HG02885 (cell line): Measurements from ENCODE around the gene SPATA3.

Experiments used
- ATAC-seq: cut with Tn5 transposase; IDR thresholded peaks from one replicate; pipeline ENCODE4 v1.9.1; 2021; ENCODE audit warnings: mild to moderate bottlenecking; ENCODE audit not compliant: unreplicated experiment, poor library complexity

The SPATA3 gene

GRCh38 chr2:230995821-230996220, at the start of gene SPATA3:
TSS of gene SPATA3 (plus strand) at chr2:230996121. CDS start at chr2:230996234, 113 bp downstream.
- no peak for ATAC-seq

DNA sequence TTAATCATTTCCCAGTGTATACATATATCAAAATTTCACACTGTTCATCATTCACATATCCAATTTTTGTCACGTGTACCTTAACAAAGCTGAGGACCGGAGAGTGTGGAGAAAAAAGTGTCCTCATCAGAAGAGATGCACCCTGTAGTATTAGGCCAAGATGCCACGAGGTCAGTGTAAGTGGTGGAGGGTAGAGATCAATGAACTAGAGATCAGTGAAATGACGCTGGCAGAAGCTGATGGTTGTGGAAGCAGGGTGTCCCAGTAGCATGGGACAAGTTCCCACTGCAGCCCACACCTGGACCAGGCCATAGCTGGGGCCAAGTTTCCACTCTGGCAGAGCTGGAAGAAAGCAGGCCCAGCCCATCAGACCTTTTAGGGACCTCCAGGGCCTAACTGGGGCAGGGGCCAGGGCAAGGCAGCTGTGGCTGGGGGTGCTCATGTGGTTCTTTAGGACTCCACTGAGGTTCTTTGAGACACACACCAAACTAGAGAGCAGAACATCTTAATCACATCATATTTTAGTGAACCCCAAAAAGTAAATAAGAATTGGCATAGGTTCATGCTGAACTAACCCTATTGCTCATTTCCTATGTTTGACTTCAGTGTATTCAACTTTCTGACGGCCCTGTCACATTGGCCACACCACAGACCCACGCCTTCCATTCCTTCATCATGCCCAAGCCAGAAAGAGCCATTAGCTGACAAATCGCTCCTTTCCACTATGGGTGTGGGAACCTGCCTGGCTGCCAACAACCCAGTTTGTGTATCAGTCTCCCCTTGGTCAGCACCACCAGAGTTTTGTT, 49.3 kb upstream of the SPATA3 start:
- ATAC-seq = no peak

- ATAC-seq = no peak
These were observed 48.7 kb upstream of the SPATA3 start for GRCh38 chr2:230947235-230947576.

DNA sequence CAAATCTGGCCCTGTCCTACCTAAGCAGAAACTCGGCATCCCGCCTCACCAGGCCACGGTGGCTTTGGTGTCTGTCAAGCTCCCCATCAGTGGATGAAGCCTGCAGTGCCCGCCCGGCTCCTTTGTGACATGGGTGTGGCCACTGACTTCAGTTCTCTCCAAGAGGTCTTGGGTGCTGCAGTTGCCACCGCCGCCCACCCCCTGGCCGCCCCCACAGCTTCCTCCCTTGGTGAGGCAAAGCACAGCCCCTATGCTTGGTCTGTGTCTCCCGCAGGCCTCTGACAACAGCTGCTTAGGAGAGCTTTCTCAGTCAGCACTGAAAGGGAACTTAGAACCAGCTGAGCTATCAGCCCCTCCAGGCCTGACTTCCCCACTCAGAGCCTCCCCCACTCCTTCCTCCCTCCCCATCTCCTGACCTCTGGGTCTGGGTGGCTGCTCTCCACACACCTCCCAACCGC, 48.0 kb upstream of the SPATA3 start:
- ATAC-seq = peak; percentile 36

- ATAC-seq = peak; percentile 66
These were observed 45.7 kb upstream of the SPATA3 start for GRCh38 chr2:230949966-230950873.

- no peak for ATAC-seq
These were observed 45.0 kb upstream of the SPATA3 start for GRCh38 chr2:230950874-230951339.

GRCh38 chr2:230951396-230951795, 44.5 kb upstream of the SPATA3 start:
- ATAC-seq = no peak

- ATAC-seq = no peak
These were observed 43.5 kb upstream of the SPATA3 start for GRCh38 chr2:230952226-230952956.

DNA sequence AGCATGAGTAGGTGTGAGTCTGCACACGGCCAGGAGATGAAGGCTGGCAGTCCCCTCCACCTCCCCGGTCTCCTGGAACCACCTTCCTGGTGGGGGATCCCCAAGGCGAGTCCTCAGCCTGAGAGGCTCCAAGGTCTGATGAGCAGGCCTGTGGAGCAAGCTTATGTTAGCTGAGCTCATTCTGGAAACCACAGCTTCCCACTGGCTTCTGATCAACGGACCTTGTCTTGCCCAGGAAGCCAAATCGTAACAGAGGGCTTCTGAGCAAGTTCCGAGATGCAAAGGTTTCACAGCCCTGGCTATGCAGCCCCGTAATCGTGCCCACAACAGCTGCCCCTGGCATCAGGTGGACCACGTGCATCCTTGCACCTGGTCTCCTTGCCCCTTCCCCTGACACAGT, 42.1 kb upstream of the SPATA3 start:
- ATAC-seq = peak; percentile 24

DNA sequence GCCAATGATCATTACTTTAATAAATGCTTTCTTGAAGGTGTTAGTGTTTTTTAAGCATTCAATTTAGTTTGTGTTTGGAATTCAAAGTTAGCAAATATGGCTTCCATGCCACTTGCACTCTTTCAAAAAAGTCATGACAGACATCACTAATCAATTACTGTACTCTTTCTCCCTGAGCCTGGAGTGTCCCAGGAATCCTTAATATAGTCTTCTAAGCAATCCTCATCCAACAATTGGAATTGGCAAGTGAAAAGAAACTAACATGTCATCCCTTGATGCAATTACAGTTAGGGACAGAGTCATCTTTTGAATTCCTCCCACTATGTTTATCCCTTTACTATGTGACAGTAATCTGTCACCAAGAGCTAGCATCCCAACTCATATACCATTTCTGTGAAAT, 41.2 kb upstream of the SPATA3 start:
- no peak for ATAC-seq

DNA sequence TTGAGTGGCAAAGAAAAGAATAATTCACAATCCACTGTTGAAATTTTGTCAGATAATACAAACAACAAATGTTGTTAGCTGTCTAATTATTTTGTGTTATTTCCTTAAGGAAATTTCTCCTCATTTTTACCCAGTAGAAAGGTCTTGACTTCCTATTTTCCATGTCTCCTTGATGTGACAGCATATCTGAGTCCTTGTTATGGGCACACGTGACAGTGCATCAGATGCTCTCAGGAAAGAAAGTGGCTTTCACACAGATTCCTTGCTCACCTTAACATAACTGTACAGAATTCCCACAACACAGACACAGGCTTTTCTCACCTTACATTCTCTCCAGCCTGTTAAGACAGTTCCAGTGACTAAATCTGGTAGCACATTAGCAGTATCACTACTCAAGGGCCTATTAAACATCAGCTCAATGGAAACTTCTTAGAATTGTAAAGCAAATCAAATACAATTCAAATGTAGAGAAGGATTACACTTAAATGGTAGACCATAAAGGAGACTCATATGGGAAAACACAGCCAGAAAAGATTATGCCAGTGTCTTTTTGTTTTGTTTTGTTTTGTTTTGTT, 40.7 kb upstream of the SPATA3 start:
- ATAC-seq = no peak

DNA sequence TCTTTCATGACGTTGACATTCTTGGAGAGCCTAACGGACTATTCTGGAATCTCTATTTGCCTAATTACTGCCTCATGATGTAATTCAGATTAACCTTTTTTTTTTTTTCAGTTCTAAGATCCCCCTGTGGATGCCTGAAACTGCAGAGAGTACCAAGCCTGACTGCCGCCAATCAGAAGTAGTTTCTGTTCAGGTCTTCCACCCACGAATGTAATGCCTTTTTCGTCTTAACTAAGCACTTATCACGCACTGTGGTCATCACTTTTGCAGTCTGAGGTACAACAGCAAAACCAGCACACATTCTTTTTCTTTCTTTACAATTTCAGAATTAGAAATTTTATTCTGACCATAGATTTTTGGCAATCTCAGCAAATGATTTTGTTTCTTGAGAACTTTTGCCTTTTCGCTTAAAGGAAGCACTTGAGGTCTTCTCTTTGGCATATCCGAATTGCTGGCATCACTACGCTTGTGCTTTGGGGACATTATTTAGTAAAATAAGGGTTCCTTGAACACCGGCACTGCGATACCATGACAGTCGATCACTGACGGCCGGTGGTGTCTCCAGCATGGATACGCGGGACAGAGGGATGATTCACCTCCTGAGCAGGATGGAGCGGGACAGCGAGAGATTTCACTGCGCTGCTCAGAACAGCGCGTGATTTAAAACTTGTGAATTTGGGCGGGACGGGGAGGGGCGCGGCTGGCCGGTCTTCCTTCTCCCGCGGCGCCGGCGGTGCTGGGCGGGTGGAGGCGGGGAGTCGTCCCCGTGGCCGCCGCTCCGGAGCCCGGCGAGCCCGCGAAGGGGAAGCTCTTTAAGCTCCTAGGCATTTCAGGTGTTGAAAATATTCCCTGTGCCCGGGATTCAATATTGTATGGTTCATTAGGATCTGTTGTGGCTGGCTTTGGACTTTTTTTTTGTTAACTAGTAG, 38.8 kb upstream of the SPATA3 start:
- peak; percentile 78 for ATAC-seq

- ATAC-seq = no peak
These were observed 38.0 kb upstream of the SPATA3 start for GRCh38 chr2:230957756-230958391.

GRCh38 chr2:230958820-230959756, 36.8 kb upstream of the SPATA3 start:
- no peak for ATAC-seq

DNA sequence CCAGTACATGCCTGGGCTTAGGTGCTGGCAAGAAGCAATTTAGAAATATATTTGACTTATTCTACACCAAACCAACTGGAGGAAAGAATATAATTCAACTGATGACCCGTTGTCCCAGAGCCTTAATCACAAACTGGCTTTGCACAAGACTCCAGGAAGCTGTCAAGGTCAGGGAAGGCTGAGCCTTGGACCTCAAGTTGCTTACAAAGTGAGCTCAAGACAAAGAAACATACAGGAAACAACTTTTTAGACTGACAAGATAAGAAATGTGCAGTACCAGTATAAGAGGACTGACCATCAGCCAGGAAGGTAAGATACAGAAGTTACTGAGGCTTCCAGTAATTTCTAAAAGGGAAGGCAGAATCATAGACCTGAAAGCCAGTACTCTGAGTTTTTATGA, 35.9 kb upstream of the SPATA3 start:
- no peak for ATAC-seq

DNA sequence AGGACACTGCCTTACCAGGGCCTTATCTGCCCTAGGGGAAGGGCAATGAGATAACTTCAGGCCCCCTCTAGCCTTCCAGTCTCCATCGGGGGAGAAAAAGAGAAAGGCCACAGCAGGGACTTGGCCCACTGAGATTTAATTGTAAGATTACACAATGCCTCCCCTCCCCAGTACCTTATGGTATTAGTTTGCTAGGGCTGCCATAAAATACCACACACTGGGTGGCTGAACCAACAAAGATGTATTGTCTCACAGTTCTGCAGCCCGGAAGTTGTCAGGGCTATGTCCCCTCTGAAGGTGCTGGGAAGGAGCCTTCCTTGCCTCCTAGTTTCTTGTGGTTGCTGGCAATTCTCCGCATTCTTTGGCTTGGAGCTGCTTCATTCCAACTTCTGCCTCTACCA, 34.8 kb upstream of the SPATA3 start:
- no peak for ATAC-seq

DNA sequence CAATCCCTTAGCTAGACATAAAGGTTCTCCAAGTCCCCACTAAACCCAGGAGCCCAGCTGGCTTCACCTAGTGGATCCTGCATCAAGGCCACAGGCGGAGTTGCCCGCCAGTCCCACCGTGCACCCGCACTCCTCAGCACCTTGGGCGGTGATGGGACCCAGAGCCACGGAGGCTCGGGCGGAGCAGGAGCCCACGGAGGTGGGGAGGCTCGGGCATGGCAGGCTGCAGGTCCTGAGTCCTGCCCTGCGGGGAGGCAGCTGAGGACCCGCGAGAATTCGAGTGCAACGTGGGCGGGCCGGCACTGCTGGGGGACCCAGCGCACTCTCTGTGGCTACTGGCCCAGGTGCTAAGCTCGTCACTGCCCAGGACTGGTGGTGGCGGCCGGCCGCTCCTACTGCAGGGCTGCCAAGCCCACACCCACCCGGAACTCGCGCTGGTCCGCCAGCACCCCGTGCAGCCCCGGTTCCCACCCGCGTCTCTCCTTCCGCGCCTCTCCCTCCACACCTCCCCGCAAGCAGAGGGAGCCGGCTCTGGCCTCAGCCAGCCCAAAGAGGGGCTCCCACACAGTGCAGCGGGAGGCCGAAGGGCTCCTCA, 31.7 kb upstream of the SPATA3 start:
- no peak for ATAC-seq
